ENCODE measurements around the gene PKNOX2.

The PKNOX2 gene

GRCh38 chr11:125338886-125339811, 174.6 kb downstream of the PKNOX2 start:
- no peak for DNase-seq (ENCODE audit: low read depth)

DNA sequence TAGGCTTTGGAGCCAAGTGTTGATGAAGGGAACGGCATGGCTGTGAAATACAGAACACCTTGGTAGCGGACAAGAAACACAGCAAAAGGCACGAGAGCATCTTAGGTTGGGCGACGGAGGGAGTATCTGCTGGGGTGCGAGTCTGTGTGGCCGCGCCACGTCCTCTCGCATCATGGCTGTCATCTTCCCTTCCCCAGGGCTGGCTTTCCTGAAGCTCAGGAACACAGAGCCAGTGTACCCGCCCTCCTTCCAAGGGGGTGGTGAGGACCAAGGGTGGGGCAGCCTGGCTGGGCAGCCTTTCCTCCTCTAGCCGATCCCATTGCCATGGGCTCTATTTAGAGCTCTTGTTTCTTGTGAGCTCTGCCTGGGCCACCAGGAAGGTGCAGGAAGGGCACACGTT, 177.1 kb downstream of the PKNOX2 start:
- DNase-seq (ENCODE audit: low read depth), result no peak

GRCh38 chr11:125342281-125342930, 177.9 kb downstream of the PKNOX2 start:
- DNase-seq (ENCODE audit: low read depth), result no peak

GRCh38 chr11:125343086-125343717, 178.7 kb downstream of the PKNOX2 start:
- DNase-seq (ENCODE audit: low read depth), result no peak

- no peak for DNase-seq (ENCODE audit: low read depth)
Measured at GRCh38 chr11:125343718-125344131, 179.2 kb downstream of the PKNOX2 start.

- no peak for DNase-seq (ENCODE audit: low read depth)
Measured at GRCh38 chr11:125344846-125345420, 180.4 kb downstream of the PKNOX2 start.

- DNase-seq (ENCODE audit: low read depth), result peak; percentile 8
Measured at GRCh38 chr11:125345421-125346178, 181.0 kb downstream of the PKNOX2 start.

DNA sequence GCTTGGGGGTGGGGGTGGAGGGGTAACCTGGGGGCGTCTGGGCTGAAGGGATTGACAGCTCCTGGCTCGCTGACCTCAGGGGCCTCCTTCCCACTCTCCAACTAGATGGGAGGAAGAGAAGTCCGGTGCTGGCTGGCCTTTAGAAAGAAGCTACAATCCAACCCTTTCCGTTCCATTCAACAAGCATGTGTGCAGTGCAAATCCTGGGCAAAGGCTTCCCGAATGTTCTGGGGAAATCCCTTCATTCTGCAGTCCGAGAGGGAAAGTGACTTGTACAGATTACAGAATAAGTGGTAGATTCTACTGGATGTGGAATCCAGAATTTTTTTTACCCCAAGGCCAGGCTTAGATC, 181.6 kb downstream of the PKNOX2 start:
- DNase-seq (ENCODE audit: low read depth), result no peak

GRCh38 chr11:125346565-125347260, 182.2 kb downstream of the PKNOX2 start:
- no peak for DNase-seq (ENCODE audit: low read depth)

- DNase-seq (ENCODE audit: low read depth), result no peak
Measured at GRCh38 chr11:125347261-125347585, 182.7 kb downstream of the PKNOX2 start.

DNA sequence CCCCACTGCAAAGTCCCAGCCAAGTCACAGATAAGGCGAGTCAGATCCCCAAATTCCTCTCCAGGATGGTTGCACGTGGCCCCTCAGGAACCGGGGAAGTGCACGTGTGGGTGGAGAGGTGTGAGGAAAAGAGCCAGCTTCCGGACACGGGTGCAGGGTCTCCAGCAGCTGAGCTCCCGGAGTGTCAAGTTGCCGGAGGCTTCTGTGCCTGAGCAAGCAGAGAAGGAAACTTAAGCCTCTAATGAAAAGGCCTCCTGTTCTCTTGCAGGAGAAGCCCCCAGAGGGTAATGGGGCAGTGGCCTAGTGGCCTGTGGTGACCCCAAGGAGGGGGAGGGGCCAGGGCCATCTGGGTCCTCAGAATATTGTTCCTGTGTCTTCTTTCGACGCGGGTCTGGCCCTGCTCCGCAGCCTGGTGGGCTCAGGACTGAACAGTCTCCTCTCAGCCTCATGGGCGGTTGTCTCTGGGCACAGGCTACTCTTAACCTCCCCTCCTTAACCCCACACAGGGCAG, 183.6 kb downstream of the PKNOX2 start:
- no peak for DNase-seq (ENCODE audit: low read depth)

- no peak for DNase-seq (ENCODE audit: low read depth)
Measured at GRCh38 chr11:125348674-125349309, 184.2 kb downstream of the PKNOX2 start.

DNA sequence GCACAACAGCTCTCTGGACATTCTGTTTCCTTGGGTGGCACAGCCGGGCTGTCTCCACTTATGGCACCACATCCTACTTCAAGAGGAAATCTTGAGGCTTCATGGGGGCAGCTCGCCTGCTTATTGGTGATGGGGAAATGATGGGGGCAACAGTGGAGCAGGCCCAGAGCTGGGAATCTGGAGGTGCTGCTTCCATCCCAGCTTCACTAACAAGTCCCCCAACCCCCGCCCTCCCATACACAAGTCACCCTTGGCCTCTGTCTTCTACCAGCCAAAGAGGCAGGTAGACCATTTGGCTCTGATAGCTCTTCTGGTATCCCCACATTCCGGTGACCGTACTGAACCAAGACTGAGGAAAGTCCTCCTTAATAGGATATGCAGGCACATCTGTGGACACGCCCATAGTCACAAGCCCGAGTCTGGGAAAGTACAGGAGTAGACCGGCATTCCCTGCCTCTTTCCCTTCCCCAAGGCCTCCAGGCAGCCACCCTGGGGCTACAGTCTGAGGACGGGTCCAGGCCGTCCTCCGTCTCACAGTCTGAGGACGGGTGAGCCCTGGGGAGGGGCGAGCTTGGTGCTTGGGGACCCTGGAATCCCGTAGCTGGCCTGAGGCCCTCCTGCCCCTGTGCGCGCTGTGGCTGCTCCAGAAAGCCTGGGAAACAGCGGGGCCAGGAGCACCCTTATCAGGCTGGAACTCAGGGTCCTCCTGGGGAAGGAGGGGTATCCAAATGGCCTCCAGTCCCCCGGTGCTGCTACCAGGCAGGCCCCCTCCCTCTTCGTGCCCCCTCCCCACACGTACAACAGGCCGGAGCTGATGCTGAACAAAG, 185.9 kb downstream of the PKNOX2 start:
- DNase-seq (ENCODE audit: low read depth), result no peak

GRCh38 chr11:125351033-125351867, 186.7 kb downstream of the PKNOX2 start:
- DNase-seq (ENCODE audit: low read depth), result no peak

DNA sequence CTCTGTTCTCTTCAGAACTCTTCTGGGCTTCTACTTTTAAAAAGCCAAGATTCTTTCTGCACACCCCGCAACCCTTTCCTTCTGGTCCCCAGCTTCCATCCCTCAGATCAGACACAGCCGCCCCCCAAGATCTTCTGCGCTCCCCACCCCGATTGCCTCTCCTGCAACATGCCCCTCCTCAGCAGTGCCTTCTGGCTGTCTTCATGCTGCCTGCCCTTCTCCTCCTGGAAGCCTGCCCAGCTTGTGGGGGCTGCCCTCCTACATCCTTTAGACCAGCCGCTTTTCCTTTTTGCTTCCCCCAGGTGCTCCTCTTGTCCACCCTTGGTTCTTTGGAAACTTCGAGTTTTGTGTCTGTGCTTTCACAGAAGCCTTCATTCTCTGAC, 187.3 kb downstream of the PKNOX2 start:
- DNase-seq (ENCODE audit: low read depth), result no peak

- no peak for DNase-seq (ENCODE audit: low read depth)
Measured at GRCh38 chr11:125356797-125357196, 192.2 kb downstream of the PKNOX2 start.

DNA sequence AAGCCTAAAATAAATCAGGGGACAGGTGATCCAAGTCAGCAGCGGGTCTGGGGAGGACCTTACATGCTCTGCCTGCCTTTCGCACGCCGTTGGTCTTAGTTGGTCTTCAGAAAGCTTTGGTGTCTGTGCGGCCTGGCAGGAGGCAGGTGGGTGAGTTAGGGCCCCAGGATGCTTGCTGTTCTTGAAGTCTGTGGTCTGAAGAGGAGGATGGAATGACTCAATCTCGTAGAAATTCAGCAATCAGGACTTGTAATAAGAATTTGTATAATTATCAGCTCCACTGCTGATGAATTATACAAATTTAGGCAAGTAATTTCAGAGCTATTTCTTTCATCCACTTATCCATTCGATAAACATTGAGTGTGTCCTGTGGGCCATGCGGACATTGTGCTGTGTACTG, 193.0 kb downstream of the PKNOX2 start:
- no peak for DNase-seq (ENCODE audit: low read depth)

GRCh38 chr11:125358254-125358840, 193.8 kb downstream of the PKNOX2 start:
- DNase-seq (ENCODE audit: low read depth), result no peak

GRCh38 chr11:125359130-125359529, 194.6 kb downstream of the PKNOX2 start:
- DNase-seq (ENCODE audit: low read depth), result no peak

Measured in GM04503 (cell line).